GM12874 (cell line): Measurements from ENCODE around the gene ZNF775.

Source experiments
- TF ChIP-seq, protein P1 (sequence below): IDR thresholded peaks from 2 replicates; pipeline ENCODE4 v1.5.1; 2011; ENCODE audit warnings: low read depth, mild to moderate bottlenecking, control low read depth, low read length, moderate library complexity; ENCODE audit not compliant: insufficient read depth

ZNF775 gene

DNA sequence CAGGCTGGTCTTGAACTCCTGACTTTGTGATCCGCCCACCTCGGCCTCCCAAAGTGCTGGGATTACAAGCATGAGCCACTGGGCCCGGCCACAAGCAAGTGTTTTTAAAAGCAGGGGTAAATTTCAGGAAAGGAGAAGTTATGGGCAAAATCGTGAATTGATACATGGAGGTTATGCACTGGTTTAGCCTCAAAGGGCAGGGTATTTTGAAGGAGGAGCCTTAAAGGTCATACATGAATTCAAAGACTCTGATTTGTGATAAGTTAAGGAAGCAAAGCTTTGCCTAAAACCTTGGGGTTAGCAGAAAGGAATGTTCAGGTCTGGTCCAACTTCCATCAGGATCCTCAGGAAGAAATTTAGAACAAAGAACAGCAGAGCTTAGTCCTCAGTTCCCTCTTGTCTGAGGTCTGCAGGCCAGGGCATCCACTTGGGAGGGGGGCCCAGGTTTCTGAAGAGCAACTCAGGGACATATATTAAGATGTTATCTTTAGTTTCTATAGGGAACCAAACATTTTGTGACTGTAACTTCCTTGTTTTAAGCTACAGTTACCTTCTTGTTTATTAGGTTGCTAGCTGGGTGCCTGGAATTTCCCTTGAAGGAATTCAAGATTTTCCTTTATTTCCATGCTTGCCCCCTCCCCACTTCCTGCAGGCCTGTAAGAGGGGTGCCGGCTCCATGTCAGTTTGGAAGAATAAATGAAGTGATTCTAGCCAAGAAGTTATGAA lies 13.3 kb upstream of the ZNF775 start:
- TF ChIP-seq, protein P1, sequence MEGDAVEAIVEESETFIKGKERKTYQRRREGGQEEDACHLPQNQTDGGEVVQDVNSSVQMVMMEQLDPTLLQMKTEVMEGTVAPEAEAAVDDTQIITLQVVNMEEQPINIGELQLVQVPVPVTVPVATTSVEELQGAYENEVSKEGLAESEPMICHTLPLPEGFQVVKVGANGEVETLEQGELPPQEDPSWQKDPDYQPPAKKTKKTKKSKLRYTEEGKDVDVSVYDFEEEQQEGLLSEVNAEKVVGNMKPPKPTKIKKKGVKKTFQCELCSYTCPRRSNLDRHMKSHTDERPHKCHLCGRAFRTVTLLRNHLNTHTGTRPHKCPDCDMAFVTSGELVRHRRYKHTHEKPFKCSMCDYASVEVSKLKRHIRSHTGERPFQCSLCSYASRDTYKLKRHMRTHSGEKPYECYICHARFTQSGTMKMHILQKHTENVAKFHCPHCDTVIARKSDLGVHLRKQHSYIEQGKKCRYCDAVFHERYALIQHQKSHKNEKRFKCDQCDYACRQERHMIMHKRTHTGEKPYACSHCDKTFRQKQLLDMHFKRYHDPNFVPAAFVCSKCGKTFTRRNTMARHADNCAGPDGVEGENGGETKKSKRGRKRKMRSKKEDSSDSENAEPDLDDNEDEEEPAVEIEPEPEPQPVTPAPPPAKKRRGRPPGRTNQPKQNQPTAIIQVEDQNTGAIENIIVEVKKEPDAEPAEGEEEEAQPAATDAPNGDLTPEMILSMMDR, result no peak

DNA sequence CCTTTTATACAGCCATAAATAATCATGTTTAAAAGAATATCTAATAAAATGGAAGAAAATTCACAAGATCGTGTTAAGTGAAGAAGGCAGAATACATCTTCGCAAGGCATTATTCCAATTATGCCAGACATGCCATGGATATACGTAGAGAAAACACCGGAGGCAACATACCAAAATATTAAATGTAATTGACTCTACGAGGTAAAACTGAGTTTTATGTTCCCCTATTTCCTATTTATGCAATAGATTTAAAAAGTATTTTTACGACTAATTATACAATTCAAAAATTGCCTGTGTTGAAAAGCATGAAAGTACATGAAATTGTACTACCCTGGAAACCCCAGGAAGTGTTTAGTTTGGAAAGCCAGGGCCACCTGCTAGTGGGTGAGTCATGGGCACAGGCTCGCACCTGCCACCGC lies 11.4 kb upstream of the ZNF775 start:
- TF ChIP-seq, protein P1, result no peak

DNA sequence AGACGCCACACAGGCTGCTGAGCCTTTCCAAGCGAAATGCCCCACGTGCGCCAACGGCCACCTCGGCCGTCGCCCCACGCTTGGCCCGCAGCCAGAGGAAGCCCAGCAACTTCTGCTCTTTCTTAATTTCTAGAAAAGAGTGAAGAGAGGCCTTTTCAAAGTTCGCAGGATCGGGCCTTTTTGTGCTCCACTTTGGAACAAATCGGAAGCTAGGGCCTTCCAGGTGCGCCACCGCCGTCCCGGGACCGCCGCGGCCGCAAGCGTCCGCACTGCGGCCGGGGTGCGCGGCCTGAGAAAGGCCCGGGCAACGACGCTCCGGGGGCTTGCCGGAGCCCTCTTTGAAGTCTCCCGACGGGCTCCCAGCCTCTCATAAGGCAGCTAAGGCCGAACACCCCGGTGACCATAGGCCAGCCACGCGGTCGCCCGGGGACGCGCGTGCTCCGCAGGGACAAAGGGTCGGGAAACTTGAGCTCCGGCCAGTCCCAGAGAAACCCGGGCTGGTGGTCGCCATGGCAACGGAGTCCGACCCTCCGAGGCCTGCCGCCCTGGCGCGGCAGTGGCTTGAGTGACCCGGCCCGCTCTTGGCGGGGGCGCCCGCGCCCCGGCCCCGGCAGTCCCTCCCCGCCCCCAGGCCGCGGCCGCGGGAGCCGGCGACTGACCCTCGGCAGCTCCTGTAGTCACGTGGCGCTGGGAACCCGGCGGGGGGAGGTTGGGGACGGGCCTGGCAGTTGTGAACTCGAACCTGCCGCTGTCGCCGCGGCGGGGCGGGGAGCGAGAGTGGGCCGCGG lies 10.8 kb upstream of the ZNF775 start, which contains the start of gene REPIN1:
Gene REPIN1 (plus strand): TSS at position 727 of the 788 bp plus-strand sequence. CDS start 890 bp downstream, outside the sequence.
- TF ChIP-seq, protein P1, result no peak

DNA sequence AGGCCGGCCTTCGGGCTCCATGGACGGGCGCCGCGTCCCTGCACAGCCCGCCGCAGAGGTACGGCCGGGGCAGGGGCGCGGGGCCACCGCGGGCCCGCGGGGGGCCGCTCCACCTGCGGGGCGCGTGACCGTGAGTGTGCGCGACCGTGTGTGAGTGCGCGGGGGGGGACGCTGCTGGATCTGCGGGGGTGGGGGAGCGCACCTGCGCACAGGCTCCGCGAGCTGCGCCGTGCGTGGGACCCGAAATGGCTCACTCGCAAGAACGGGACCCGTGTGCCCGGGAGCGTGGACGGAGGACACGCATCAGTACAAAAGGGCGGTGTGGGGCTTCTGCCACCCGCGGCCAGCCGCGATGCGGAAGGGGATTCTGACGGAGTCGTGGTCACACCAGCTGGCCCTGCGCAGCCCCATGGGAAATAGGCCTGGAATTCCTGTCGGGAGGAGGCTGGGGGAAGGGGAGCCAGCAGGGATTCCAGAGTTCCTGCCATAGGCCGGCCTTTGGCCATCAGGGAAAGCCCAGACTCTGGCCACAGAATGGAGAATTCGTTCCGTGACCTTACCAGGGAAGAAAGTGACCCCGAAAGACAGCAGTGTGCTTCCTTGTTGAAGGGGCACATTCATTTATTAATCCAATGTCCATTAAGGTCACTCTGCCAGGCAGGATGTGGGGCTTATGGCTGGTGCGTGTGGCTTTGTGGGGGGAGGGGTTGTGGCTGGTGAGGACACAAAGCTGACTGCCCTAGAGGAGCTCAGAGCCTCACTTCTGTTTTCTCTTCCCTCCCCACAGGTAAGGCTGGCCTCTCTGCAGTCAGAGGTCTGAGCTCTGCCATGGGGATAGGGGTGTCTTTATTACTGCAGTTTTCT lies 10.0 kb upstream of the ZNF775 start:
- TF ChIP-seq, protein P1, result no peak

DNA sequence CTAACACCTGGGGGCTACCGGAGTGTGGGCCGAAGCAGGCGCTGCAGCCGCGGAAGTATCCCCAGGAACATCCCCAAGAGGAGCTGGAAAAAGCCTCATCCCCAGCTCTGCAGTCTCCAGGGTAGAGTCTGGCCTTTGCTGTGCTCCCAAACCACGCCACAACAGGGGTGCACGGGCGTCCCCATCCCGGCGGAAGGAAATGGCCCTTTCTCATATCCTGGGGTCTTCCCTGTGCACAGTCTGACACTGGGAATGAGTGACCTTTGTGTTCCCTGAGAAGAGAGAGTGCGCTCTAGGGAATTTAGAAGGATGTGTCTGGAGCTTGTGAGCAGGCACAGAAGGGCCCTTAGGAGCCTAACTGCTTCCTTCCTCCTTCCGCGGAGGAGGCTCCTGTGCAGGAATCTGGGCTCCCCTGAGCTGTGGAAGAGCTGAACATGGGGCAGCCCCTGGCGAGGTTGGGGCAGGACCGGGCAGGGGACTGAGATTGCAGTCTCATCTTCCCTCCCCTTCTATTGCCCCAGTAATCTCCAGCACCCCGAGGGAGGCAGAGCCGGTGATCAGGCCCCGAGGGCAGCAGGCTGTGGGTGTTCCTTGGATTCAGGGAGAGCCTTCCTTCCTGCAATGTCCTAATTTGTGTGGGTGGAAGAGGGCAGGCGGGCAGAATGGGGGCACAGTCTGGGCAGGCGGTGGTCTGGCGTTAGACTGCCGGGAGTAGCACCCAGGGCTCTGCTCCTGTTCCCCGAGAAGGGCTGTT lies 9.2 kb upstream of the ZNF775 start:
- TF ChIP-seq, protein P1, result no peak

DNA sequence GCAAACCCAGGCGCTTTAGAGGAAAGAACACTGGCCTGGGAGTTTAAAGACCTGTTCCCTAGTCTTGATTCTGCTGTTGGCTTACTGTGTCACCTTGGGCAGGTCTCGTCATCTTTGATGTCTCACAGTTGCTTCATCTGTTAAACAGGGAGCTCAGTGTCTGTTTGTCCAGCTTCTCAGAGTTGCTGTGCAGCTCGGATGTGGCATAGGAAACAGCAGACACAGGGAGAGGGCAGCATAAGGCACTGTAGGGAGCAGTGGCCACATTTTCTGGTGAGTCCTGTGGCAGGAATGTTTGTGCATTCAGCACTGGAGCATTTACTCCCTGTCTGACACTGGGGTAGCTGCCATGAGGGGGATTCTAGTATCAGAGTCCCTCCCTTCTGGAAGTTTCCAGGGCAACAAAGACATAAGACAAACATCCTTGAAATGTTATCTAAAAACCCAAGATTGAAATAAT lies 8.5 kb upstream of the ZNF775 start:
- TF ChIP-seq, protein P1, result no peak
